GM23338 (cell line): ENCODE measurements around the gene GAPT.

Experiments used
- CREB1 ChIP-seq: fragments of 250-450 bp; sonication (Bioruptor Pico); IDR thresholded peaks from 2 replicates; pipeline ENCODE4 v1.5.0; 2020; ENCODE audit warnings: low read depth, mild to moderate bottlenecking, moderate library complexity
- EZH2 ChIP-seq: fragments of 200-600 bp; sonication (generic); IDR thresholded peaks from one replicate; pipeline ENCODE4 v1.8.0; 2017; ENCODE audit warnings: antibody characterized with exemption, mild to moderate bottlenecking, low read depth; ENCODE audit not compliant: unreplicated experiment
- EZH2phosphoT487 ChIP-seq: fragments of 200-600 bp; sonication (generic); IDR thresholded peaks from one replicate; pipeline ENCODE4 v1.8.1; 2018; ENCODE audit warnings: antibody characterized with exemption; ENCODE audit not compliant: unreplicated experiment
- JUNB ChIP-seq: IDR thresholded peaks from one replicate; pipeline ENCODE4 v1.6.1; 2016; ENCODE audit warnings: antibody characterized with exemption; ENCODE audit not compliant: unreplicated experiment
- NANOG ChIP-seq: IDR thresholded peaks from 2 replicates; pipeline ENCODE4 v1.6.1; 2016; ENCODE audit warnings: antibody characterized with exemption, borderline replicate concordance
- POLR2AphosphoS5 ChIP-seq: IDR thresholded peaks from 2 replicates; pipeline ENCODE4 v1.6.1; 2016; ENCODE audit warnings: antibody characterized with exemption, low read depth
- STAT1 ChIP-seq: IDR thresholded peaks from one replicate; pipeline ENCODE4 v1.6.1; 2016; ENCODE audit warnings: antibody characterized with exemption; ENCODE audit not compliant: unreplicated experiment
- ZNF114 ChIP-seq: fragments of 250-450 bp; sonication (Bioruptor Pico); IDR thresholded peaks from 2 replicates; pipeline ENCODE4 v1.5.0; 2020; ENCODE audit warnings: mild to moderate bottlenecking, moderate library complexity
- ZNF331 ChIP-seq: fragments of 250-450 bp; sonication (Bioruptor Pico); IDR thresholded peaks from 2 replicates; pipeline ENCODE4 v1.5.0; 2020; ENCODE audit warnings: low read depth, mild to moderate bottlenecking, moderate library complexity
- TF ChIP-seq, protein P1 (sequence below), 2 experiments: fragments of 200-600 bp in 1 of 2; sonication (generic) in 1 of 2; conservative IDR thresholded peaks; 2 replicates each; pipeline versions ENCODE4 v1.5.1 to v1.6.1; 2016 to 2017; ENCODE audit warnings: antibody characterized with exemption in 2 of 2, low read depth in 2 of 2, mild to moderate bottlenecking in 2 of 2, moderate library complexity in 1 of 2
- TF ChIP-seq, protein P2 (sequence below): IDR thresholded peaks from one replicate; pipeline ENCODE4 v1.6.1; 2018; ENCODE audit warnings: antibody characterized with exemption; ENCODE audit not compliant: unreplicated experiment
- TF ChIP-seq, protein P3 (sequence below): IDR thresholded peaks from 2 replicates; pipeline ENCODE4 v1.6.1; 2016; ENCODE audit warnings: antibody characterized with exemption
- TF ChIP-seq, protein P4 (sequence below): fragments of 250-450 bp; sonication (Bioruptor Pico); IDR thresholded peaks from 2 replicates; pipeline ENCODE4 v1.5.0; 2020; ENCODE audit warnings: mild to moderate bottlenecking, moderate library complexity

DNA sequence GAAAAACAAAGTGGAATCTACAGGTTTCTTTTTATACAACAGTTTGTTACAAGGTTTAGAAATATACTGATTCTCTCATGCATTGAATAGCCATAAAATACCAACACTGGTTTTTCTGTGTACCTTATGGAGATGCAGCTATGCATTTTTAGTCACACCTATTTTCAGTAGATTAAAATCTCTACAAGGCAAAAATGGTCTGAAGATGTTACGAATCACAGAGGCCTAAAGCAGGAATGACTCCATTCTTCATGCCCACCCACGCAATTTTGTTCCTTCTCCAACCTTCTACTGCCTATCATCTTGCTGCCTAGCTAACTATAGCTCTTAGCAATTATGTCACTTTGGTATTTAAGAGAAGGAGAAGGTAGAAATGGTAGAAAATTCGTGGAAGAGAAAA lies 41.2 kb upstream of the GAPT start:
- TF ChIP-seq, protein P1, sequence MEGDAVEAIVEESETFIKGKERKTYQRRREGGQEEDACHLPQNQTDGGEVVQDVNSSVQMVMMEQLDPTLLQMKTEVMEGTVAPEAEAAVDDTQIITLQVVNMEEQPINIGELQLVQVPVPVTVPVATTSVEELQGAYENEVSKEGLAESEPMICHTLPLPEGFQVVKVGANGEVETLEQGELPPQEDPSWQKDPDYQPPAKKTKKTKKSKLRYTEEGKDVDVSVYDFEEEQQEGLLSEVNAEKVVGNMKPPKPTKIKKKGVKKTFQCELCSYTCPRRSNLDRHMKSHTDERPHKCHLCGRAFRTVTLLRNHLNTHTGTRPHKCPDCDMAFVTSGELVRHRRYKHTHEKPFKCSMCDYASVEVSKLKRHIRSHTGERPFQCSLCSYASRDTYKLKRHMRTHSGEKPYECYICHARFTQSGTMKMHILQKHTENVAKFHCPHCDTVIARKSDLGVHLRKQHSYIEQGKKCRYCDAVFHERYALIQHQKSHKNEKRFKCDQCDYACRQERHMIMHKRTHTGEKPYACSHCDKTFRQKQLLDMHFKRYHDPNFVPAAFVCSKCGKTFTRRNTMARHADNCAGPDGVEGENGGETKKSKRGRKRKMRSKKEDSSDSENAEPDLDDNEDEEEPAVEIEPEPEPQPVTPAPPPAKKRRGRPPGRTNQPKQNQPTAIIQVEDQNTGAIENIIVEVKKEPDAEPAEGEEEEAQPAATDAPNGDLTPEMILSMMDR (conservative IDR thresholded peaks at IDR 0.05; ENCODE audit: low read depth in 2 of 2): no peak
- TF ChIP-seq EZH2phosphoT487 (no peak), CREB1 (no peak), EZH2 (no peak), POLR2AphosphoS5 (no peak), STAT1 (no peak), JUNB (no peak), NANOG (no peak), ZNF331 (CRISPR knock-in tag) (no peak), ZNF114 (CRISPR knock-in tag) (no peak)
- TF ChIP-seq, protein P2, sequence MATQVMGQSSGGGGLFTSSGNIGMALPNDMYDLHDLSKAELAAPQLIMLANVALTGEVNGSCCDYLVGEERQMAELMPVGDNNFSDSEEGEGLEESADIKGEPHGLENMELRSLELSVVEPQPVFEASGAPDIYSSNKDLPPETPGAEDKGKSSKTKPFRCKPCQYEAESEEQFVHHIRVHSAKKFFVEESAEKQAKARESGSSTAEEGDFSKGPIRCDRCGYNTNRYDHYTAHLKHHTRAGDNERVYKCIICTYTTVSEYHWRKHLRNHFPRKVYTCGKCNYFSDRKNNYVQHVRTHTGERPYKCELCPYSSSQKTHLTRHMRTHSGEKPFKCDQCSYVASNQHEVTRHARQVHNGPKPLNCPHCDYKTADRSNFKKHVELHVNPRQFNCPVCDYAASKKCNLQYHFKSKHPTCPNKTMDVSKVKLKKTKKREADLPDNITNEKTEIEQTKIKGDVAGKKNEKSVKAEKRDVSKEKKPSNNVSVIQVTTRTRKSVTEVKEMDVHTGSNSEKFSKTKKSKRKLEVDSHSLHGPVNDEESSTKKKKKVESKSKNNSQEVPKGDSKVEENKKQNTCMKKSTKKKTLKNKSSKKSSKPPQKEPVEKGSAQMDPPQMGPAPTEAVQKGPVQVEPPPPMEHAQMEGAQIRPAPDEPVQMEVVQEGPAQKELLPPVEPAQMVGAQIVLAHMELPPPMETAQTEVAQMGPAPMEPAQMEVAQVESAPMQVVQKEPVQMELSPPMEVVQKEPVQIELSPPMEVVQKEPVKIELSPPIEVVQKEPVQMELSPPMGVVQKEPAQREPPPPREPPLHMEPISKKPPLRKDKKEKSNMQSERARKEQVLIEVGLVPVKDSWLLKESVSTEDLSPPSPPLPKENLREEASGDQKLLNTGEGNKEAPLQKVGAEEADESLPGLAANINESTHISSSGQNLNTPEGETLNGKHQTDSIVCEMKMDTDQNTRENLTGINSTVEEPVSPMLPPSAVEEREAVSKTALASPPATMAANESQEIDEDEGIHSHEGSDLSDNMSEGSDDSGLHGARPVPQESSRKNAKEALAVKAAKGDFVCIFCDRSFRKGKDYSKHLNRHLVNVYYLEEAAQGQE: no peak
- TF ChIP-seq, protein P3, sequence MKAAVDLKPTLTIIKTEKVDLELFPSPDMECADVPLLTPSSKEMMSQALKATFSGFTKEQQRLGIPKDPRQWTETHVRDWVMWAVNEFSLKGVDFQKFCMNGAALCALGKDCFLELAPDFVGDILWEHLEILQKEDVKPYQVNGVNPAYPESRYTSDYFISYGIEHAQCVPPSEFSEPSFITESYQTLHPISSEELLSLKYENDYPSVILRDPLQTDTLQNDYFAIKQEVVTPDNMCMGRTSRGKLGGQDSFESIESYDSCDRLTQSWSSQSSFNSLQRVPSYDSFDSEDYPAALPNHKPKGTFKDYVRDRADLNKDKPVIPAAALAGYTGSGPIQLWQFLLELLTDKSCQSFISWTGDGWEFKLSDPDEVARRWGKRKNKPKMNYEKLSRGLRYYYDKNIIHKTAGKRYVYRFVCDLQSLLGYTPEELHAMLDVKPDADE: no peak
- TF ChIP-seq, protein P4, sequence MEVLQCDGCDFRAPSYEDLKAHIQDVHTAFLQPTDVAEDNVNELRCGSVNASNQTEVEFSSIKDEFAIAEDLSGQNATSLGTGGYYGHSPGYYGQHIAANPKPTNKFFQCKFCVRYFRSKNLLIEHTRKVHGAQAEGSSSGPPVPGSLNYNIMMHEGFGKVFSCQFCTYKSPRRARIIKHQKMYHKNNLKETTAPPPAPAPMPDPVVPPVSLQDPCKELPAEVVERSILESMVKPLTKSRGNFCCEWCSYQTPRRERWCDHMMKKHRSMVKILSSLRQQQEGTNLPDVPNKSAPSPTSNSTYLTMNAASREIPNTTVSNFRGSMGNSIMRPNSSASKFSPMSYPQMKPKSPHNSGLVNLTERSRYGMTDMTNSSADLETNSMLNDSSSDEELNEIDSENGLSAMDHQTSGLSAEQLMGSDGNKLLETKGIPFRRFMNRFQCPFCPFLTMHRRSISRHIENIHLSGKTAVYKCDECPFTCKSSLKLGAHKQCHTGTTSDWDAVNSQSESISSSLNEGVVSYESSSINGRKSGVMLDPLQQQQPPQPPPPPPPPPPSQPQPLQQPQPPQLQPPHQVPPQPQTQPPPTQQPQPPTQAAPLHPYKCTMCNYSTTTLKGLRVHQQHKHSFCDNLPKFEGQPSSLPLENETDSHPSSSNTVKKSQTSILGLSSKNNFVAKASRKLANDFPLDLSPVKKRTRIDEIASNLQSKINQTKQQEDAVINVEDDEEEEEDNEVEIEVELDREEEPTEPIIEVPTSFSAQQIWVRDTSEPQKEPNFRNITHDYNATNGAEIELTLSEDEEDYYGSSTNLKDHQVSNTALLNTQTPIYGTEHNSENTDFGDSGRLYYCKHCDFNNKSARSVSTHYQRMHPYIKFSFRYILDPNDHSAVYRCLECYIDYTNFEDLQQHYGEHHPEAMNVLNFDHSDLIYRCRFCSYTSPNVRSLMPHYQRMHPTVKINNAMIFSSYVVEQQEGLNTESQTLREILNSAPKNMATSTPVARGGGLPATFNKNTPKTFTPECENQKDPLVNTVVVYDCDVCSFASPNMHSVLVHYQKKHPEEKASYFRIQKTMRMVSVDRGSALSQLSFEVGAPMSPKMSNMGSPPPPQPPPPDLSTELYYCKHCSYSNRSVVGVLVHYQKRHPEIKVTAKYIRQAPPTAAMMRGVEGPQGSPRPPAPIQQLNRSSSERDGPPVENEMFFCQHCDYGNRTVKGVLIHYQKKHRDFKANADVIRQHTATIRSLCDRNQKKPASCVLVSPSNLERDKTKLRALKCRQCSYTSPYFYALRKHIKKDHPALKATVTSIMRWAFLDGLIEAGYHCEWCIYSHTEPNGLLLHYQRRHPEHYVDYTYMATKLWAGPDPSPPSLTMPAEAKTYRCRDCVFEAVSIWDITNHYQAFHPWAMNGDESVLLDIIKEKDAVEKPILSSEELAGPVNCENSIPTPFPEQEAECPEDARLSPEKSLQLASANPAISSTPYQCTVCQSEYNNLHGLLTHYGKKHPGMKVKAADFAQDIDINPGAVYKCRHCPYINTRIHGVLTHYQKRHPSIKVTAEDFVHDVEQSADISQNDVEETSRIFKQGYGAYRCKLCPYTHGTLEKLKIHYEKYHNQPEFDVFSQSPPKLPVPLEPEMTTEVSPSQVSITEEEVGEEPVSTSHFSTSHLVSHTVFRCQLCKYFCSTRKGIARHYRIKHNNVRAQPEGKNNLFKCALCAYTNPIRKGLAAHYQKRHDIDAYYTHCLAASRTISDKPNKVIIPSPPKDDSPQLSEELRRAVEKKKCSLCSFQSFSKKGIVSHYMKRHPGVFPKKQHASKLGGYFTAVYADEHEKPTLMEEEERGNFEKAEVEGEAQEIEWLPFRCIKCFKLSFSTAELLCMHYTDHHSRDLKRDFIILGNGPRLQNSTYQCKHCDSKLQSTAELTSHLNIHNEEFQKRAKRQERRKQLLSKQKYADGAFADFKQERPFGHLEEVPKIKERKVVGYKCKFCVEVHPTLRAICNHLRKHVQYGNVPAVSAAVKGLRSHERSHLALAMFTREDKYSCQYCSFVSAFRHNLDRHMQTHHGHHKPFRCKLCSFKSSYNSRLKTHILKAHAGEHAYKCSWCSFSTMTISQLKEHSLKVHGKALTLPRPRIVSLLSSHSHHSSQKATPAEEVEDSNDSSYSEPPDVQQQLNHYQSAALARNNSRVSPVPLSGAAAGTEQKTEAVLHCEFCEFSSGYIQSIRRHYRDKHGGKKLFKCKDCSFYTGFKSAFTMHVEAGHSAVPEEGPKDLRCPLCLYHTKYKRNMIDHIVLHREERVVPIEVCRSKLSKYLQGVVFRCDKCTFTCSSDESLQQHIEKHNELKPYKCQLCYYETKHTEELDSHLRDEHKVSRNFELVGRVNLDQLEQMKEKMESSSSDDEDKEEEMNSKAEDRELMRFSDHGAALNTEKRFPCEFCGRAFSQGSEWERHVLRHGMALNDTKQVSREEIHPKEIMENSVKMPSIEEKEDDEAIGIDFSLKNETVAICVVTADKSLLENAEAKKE: no peak
